Spleen (tissue), 7 donors: ENCODE data around the gene MUC20.
"Not testable (repeated sequence)": the region's sequence is repeated elsewhere in the genome, so short reads cannot be mapped to it uniquely, and the experiment has no call there.

ENCODE experiments used
- CTCF ChIP-seq, 11 experiments: fragments of 200-600 bp in 7 of 11; fragments of 450-650 bp in 4 of 11; sonication (generic) in 4 of 11; IDR thresholded peaks in 8 of 11; conservative IDR thresholded peaks in 3 of 11; 1 replicate in 7 of 11; 2 replicates in 4 of 11; pipeline versions ENCODE4 v1.4.0 to v1.8.0; 2016 to 2021; ENCODE audit warnings: antibody characterized with exemption in 11 of 11, inconsistent platforms in 4 of 11, mild to moderate bottlenecking in 1 of 11
- POLR2AphosphoS5 ChIP-seq, 3 donors: sonication (generic); formaldehyde crosslinking; IDR thresholded peaks; one replicate each; pipeline ENCODE4 v1.5.1; 2017; ENCODE audit warnings: antibody characterized with exemption in 3 of 3
- donor health status: DM: no; HTN: no; CAD: no; lungs with moderate emphysema.
- donor health status: DM: no; HTN: no; CAD: no.
- donor health status: DM: no; HTN: no; CAD: no.

- TF ChIP-seq CTCF (IDR thresholded peaks at IDR 0.05 in 8 of 11, conservative IDR thresholded peaks at IDR 0.05 in 3 of 11); POLR2AphosphoS5 (IDR thresholded peaks at IDR 0.05): not testable (repeated sequence)
Observed at GRCh38 chr3:195687209-195687760, 33.5 kb upstream of the MUC20 start.
